K562 (cell line): ENCODE data around the gene VEGFC.

Experiments
- CREM ChIP-seq: IDR thresholded peaks from 2 replicates; pipeline ENCODE4 v1.6.1; 2014; ENCODE audit warnings: antibody characterized with exemption, low read depth
- TF ChIP-seq, protein P1 (sequence below), 3 experiments: IDR thresholded peaks in 2 of 3; conservative IDR thresholded peaks in 1 of 3; 2 replicates each; pipeline ENCODE4 v1.5.1; 2011 to 2012; ENCODE audit warnings: low read length in 3 of 3, mild to moderate bottlenecking in 3 of 3, control low read depth in 2 of 3, improper control_type of control experiment in 1 of 3, inconsistent platforms in 1 of 3, low read depth in 1 of 3, mixed read lengths in 1 of 3, moderate library complexity in 1 of 3; ENCODE audit not compliant: insufficient read depth in 2 of 3
- TF ChIP-seq, protein P2 (sequence below): sonication (generic); formaldehyde crosslinking; IDR thresholded peaks from 2 replicates; pipeline ENCODE4 v1.8.0; 2022; ENCODE audit warnings: mild to moderate bottlenecking, missing genetic modification reagents

DNA sequence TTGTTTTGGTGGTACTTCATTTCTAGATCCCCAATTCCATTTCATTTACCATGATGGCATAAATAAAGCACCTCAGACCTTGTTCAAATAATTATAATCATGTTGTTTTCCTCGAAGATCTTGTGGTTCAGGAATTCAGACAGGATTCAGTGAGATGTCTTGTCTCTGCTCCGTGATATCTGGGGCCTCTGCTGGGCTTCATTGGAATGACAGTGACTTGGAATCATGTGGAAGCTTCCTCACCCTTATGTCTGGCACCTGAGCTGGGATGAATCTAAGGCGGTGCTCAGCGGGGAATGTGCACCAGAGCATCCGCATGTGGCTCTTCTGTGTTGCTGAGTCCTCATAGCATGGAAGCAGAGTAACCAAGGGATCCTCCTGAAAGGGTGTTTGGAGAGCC is 132.2 kb downstream of the VEGFC start:
- no peak for TF ChIP-seq CREM
- TF ChIP-seq, protein P1, sequence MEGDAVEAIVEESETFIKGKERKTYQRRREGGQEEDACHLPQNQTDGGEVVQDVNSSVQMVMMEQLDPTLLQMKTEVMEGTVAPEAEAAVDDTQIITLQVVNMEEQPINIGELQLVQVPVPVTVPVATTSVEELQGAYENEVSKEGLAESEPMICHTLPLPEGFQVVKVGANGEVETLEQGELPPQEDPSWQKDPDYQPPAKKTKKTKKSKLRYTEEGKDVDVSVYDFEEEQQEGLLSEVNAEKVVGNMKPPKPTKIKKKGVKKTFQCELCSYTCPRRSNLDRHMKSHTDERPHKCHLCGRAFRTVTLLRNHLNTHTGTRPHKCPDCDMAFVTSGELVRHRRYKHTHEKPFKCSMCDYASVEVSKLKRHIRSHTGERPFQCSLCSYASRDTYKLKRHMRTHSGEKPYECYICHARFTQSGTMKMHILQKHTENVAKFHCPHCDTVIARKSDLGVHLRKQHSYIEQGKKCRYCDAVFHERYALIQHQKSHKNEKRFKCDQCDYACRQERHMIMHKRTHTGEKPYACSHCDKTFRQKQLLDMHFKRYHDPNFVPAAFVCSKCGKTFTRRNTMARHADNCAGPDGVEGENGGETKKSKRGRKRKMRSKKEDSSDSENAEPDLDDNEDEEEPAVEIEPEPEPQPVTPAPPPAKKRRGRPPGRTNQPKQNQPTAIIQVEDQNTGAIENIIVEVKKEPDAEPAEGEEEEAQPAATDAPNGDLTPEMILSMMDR (IDR thresholded peaks at IDR 0.05 in 2 of 3, conservative IDR thresholded peaks at IDR 0.05 in 1 of 3; ENCODE audit: insufficient read depth in 2 of 3, low read depth in 1 of 3, low read length in 3 of 3): no peak
- TF ChIP-seq, protein P2, sequence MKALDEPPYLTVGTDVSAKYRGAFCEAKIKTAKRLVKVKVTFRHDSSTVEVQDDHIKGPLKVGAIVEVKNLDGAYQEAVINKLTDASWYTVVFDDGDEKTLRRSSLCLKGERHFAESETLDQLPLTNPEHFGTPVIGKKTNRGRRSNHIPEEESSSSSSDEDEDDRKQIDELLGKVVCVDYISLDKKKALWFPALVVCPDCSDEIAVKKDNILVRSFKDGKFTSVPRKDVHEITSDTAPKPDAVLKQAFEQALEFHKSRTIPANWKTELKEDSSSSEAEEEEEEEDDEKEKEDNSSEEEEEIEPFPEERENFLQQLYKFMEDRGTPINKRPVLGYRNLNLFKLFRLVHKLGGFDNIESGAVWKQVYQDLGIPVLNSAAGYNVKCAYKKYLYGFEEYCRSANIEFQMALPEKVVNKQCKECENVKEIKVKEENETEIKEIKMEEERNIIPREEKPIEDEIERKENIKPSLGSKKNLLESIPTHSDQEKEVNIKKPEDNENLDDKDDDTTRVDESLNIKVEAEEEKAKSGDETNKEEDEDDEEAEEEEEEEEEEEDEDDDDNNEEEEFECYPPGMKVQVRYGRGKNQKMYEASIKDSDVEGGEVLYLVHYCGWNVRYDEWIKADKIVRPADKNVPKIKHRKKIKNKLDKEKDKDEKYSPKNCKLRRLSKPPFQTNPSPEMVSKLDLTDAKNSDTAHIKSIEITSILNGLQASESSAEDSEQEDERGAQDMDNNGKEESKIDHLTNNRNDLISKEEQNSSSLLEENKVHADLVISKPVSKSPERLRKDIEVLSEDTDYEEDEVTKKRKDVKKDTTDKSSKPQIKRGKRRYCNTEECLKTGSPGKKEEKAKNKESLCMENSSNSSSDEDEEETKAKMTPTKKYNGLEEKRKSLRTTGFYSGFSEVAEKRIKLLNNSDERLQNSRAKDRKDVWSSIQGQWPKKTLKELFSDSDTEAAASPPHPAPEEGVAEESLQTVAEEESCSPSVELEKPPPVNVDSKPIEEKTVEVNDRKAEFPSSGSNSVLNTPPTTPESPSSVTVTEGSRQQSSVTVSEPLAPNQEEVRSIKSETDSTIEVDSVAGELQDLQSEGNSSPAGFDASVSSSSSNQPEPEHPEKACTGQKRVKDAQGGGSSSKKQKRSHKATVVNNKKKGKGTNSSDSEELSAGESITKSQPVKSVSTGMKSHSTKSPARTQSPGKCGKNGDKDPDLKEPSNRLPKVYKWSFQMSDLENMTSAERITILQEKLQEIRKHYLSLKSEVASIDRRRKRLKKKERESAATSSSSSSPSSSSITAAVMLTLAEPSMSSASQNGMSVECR (CRISPR knock-in tag): no peak
